Osteoblast (primary cell): ENCODE data around the gene RAB31. TPM values are rescaled to one million over a fixed set of nuclear protein-coding genes. Genes with fewer than 3 reads are reported as not detected.

Source experiments
- DNase-seq: peaks from one replicate; pipeline ENCODE4 v3.0.0; 2011; ENCODE audit warnings: low spot score, mixed read lengths; ENCODE audit not compliant: insufficient read length; ENCODE audit errors: missing footprints
- H2AFZ ChIP-seq: 2 replicates; pipeline ENCODE4 v1.6.0; 2011; ENCODE audit warnings: mild to moderate bottlenecking, low read length
- H3K27ac ChIP-seq: 2 replicates; pipeline ENCODE4 v1.5.1; 2011; ENCODE audit warnings: mild to moderate bottlenecking, low read depth, low read length, moderate library complexity
- H3K27me3 ChIP-seq: 2 replicates; pipeline ENCODE4 v1.6.0; 2012; ENCODE audit warnings: mild to moderate bottlenecking, control low read depth, inconsistent platforms, low read length, moderate library complexity; ENCODE audit not compliant: insufficient read depth
- H3K36me3 ChIP-seq: 2 replicates; pipeline ENCODE4 v1.5.1; 2011; ENCODE audit warnings: mild to moderate bottlenecking, low read length, control low read depth, moderate library complexity; ENCODE audit not compliant: insufficient read depth
- H3K4me1 ChIP-seq: 2 replicates; pipeline ENCODE4 v1.5.1; 2011; ENCODE audit warnings: mild to moderate bottlenecking, low read length, control low read depth, moderate library complexity; ENCODE audit not compliant: insufficient read depth
- H3K4me2 ChIP-seq: 2 replicates; pipeline ENCODE4 v1.6.0; 2011; ENCODE audit warnings: mild to moderate bottlenecking, low read length; ENCODE audit not compliant: insufficient read depth
- H3K4me3 ChIP-seq: fragments of 200-600 bp; sonication (generic); 3 replicates; pipeline ENCODE4 v1.5.1; 2012; ENCODE audit warnings: mild to moderate bottlenecking, low read length, inconsistent platforms; ENCODE audit not compliant: insufficient read depth
- H3K79me2 ChIP-seq: 2 replicates; pipeline ENCODE4 v1.6.0; 2012; ENCODE audit warnings: mild to moderate bottlenecking, low read length, control low read depth, inconsistent platforms; ENCODE audit not compliant: insufficient read depth
- H3K9me3 ChIP-seq: 2 replicates; pipeline ENCODE4 v1.5.1; 2011; ENCODE audit warnings: low read depth, low read length, control low read depth
- H4K20me1 ChIP-seq: 2 replicates; pipeline ENCODE4 v1.6.0; 2012; ENCODE audit warnings: mild to moderate bottlenecking, low read length, control low read depth; ENCODE audit not compliant: insufficient read depth
- total RNA-seq: library from RNA; depleted of rRNA; stranded (reverse); fragments of >200 nt; gene quantifications from 2 replicates; pipeline ENCODE4 v1.2.3, GENCODE V29; 2012
- TF ChIP-seq, protein P1 (sequence below): IDR thresholded peaks from 2 replicates; pipeline ENCODE4 v1.5.1; 2011; ENCODE audit warnings: mild to moderate bottlenecking, low read depth, low read length, moderate library complexity; ENCODE audit errors: extremely low read depth

The RAB31 gene
- total RNA-seq, 1 donor: 120 TPM

DNA sequence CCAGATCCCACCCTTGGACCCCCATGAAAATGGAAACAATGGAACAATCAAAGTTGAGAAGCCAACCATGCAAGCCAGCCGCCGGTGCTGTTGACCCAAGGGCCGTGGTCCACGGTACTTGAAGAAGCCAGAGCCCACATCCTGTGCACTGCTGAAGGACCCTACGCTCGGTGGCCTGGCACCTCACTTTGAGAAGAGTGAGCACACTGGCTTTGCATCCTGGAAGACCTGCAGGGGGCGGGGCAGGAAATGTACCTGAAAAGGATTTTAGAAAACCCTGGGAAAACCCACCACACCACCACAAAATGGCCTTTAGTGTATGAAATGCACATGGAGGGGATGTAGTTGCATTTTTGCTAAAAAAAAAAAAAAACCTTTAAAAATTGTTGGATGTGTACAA, 151.1 kb downstream of the RAB31 start:
- Histone ChIP-seq H3K9me3 (no peaks in the 10 kb centered on the region), H3K4me1 (no peaks in the 10 kb centered on the region), H3K36me3 (peaks cover 11% of the 10 kb centered on the region), H3K27me3 (no peaks in the 10 kb centered on the region), H3K4me3 (no peak overlapping the region), H3K79me2 (peaks cover 3% of the 10 kb centered on the region), H3K4me2 (no peak overlapping the region), H3K27ac (no peak overlapping the region), H4K20me1 (no peaks in the 10 kb centered on the region), H2AFZ (no peak overlapping the region)
- no peak for DNase-seq
- TF ChIP-seq, protein P1, sequence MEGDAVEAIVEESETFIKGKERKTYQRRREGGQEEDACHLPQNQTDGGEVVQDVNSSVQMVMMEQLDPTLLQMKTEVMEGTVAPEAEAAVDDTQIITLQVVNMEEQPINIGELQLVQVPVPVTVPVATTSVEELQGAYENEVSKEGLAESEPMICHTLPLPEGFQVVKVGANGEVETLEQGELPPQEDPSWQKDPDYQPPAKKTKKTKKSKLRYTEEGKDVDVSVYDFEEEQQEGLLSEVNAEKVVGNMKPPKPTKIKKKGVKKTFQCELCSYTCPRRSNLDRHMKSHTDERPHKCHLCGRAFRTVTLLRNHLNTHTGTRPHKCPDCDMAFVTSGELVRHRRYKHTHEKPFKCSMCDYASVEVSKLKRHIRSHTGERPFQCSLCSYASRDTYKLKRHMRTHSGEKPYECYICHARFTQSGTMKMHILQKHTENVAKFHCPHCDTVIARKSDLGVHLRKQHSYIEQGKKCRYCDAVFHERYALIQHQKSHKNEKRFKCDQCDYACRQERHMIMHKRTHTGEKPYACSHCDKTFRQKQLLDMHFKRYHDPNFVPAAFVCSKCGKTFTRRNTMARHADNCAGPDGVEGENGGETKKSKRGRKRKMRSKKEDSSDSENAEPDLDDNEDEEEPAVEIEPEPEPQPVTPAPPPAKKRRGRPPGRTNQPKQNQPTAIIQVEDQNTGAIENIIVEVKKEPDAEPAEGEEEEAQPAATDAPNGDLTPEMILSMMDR: no peak

GRCh38 chr18:9860682-9861081, 152.6 kb downstream of the RAB31 start:
- Histone ChIP-seq H2AFZ (no peak overlapping the region), H3K27me3 (no peaks in the 10 kb centered on the region), H3K36me3 (peaks cover 11% of the 10 kb centered on the region), H3K79me2 (no peaks in the 10 kb centered on the region), H3K9me3 (peaks cover 2% of the 10 kb centered on the region), H4K20me1 (no peaks in the 10 kb centered on the region), H3K4me3 (no peak overlapping the region), H3K27ac (no peak overlapping the region), H3K4me1 (no peaks in the 10 kb centered on the region), H3K4me2 (no peak overlapping the region)
- TF ChIP-seq, protein P1: no peak
- DNase-seq: no peak

GRCh38 chr18:9861157-9861556, 153.1 kb downstream of the RAB31 start:
- Histone ChIP-seq H3K27me3 (no peaks in the 10 kb centered on the region), H3K4me1 (no peaks in the 10 kb centered on the region), H3K4me3 (no peak overlapping the region), H3K27ac (no peak overlapping the region), H2AFZ (no peak overlapping the region), H3K9me3 (peaks cover 3% of the 10 kb centered on the region), H3K36me3 (peaks cover 11% of the 10 kb centered on the region), H4K20me1 (no peaks in the 10 kb centered on the region), H3K79me2 (no peaks in the 10 kb centered on the region), H3K4me2 (no peak overlapping the region)
- DNase-seq: no peak
- TF ChIP-seq, protein P1: no peak

- Histone ChIP-seq H3K9me3 (peaks cover 4% of the 10 kb centered on the region), H3K4me3 (no peak overlapping the region), H2AFZ (no peak overlapping the region), H3K4me2 (no peak overlapping the region), H3K4me1 (no peaks in the 10 kb centered on the region), H3K27me3 (no peaks in the 10 kb centered on the region), H4K20me1 (no peaks in the 10 kb centered on the region), H3K79me2 (no peaks in the 10 kb centered on the region), H3K36me3 (peaks cover 11% of the 10 kb centered on the region), H3K27ac (no peak overlapping the region)
- no peak for DNase-seq
- TF ChIP-seq, protein P1: no peak
Observed at GRCh38 chr18:9861933-9862332, 153.8 kb downstream of the RAB31 start.
